Peyer's patch (tissue), 4 donors: ENCODE data around the gene COL6A3.

Experiments used
- CTCF ChIP-seq, 6 experiments: fragments of 450-650 bp in 4 of 6; fragments of 200-600 bp in 2 of 6; sonication (generic) in 1 of 6; IDR thresholded peaks; one replicate each; pipeline ENCODE4 v1.5.1; 2017 to 2019; ENCODE audit warnings: antibody characterized with exemption in 6 of 6, mild to moderate bottlenecking in 3 of 6, moderate library complexity in 1 of 6
- POLR2A ChIP-seq, 2 donors: fragments of 450-650 bp; IDR thresholded peaks; one replicate each; pipeline ENCODE4 v1.5.1; 2017; ENCODE audit warnings: antibody characterized with exemption in 2 of 2, mild to moderate bottlenecking in 2 of 2, moderate library complexity in 2 of 2

GRCh38 chr2:237330541-237330940 is 83.4 kb downstream of the COL6A3 start:
- TF ChIP-seq CTCF (IDR thresholded peaks at IDR 0.05) (no peak), POLR2A (IDR thresholded peaks at IDR 0.05) (no peak)
